Transverse colon (tissue), 4 donors: ENCODE measurements around the gene TMEM151A. TPM values are rescaled to one million over a fixed set of nuclear protein-coding genes. Genes with fewer than 3 reads are reported as not detected.
A peak's percentile ranks its signal among the peaks of the same experiment; 100 is the strongest.

Experiments used
- DNase-seq: peaks from one replicate; pipeline ENCODE4 v3.0.0-alpha.2; 2019
- H3K27ac ChIP-seq, 4 donors: fragments of 200-600 bp; sonication (generic); 2 replicates each; pipeline ENCODE4 v1.5.1; 2016 to 2018; ENCODE audit warnings: inconsistent platforms in 4 of 4
- H3K27me3 ChIP-seq: fragments of 200-600 bp; sonication (generic); 2 replicates; pipeline ENCODE4 v1.5.1; 2017; ENCODE audit warnings: inconsistent platforms
- H3K36me3 ChIP-seq, 4 donors: fragments of 200-600 bp; sonication (generic); 2 replicates each; pipeline ENCODE4 v1.5.1; 2017 to 2019; ENCODE audit warnings: inconsistent platforms in 4 of 4
- H3K4me1 ChIP-seq, 4 donors: fragments of 200-600 bp; sonication (generic); 2 replicates each; pipeline ENCODE4 v1.5.1; 2017 to 2020; ENCODE audit warnings: inconsistent platforms in 4 of 4
- H3K4me3 ChIP-seq, 4 donors: fragments of 200-600 bp; sonication (generic); 1 replicate in 1 of 4; 2 replicates in 3 of 4; pipeline versions ENCODE4 v1.5.1 to v1.6.1; 2017 to 2019; ENCODE audit warnings: inconsistent platforms in 4 of 4
- H3K9me3 ChIP-seq, 2 donors: fragments of 200-600 bp; sonication (generic); 2 replicates each; pipeline ENCODE4 v1.5.1; 2017 to 2019; ENCODE audit warnings: inconsistent platforms in 2 of 2
- CTCF ChIP-seq, 5 experiments: fragments of 200-600 bp in 3 of 5; fragments of 450-650 bp in 2 of 5; sonication (generic) in 3 of 5; IDR thresholded peaks; 1 replicate in 2 of 5; 2 replicates in 3 of 5; pipeline ENCODE4 v1.5.1; 2016 to 2017; ENCODE audit warnings: antibody characterized with exemption in 5 of 5, inconsistent platforms in 3 of 5, mild to moderate bottlenecking in 2 of 5, moderate library complexity in 1 of 5
- EP300 ChIP-seq: sonication (generic); formaldehyde crosslinking; IDR thresholded peaks from one replicate; pipeline ENCODE4 v1.6.1; 2017; ENCODE audit warnings: antibody characterized with exemption, low read depth
- POLR2A ChIP-seq: fragments of 450-650 bp; IDR thresholded peaks from one replicate; pipeline ENCODE4 v1.6.1; 2016; ENCODE audit warnings: antibody characterized with exemption, mild to moderate bottlenecking, moderate library complexity
- POLR2AphosphoS5 ChIP-seq, 3 donors: sonication (generic); formaldehyde crosslinking; IDR thresholded peaks; one replicate each; pipeline ENCODE4 v1.6.1; 2016; ENCODE audit warnings: antibody characterized with exemption in 3 of 3
- WGBS, 2 donors: methylation state at CpG; one replicate each; pipeline ENCODE4 v1.1.5; 2018; ENCODE audit warnings: low coverage in 1 of 2; 5-methylcytosine and 5-hydroxymethylcytosine counted together
- in situ Hi-C, 4 donors: fragments of 200-750 bp; cut with MboI; loops; one replicate each; pipeline versions ENCODE4 v1.15.0 to v1.15.1; 2017; ENCODE audit warnings: low sequenced_read_pairs in 3 of 4, low pct_ligation_motif_present in 1 of 4, low pct_unique_long_range_greater_than_20kb in 1 of 4
- intact Hi-C: fragments of 100-400 bp; cut with DNase I; formaldehyde crosslinking; loops from one replicate; pipeline ENCODE4 v1.15.1; 2023; ENCODE audit warnings: low total_unique reads
- total RNA-seq, 4 donors: library from RNA; depleted of rRNA; stranded (reverse); fragments of >200 nt; gene quantifications; one replicate each; pipeline ENCODE4 v1.1.0, GENCODE V29; 2016

Gene TMEM151A
- total RNA-seq, 4 donors from 2014 or later, result 0.55 to 0.75 TPM; not detected in 2

GRCh38 chr11:66328302-66329144 is 36.8 kb downstream of the TMEM151A start:
- Histone ChIP-seq H3K4me3 (no peak overlapping the region), H3K4me1 (peaks cover 16 to 26% (median 22%) of the 10 kb centered on the region in 4 donors), H3K27ac (peak overlapping the region; percentile 2 to 69 (median 12)), H3K27me3 (no peaks in the 10 kb centered on the region), H3K36me3 (no peaks in the 10 kb centered on the region), H3K9me3 (no peaks in the 10 kb centered on the region)
- peak; percentile 82 for DNase-seq
- WGBS, 2 donors, result 12% methylated on average over 18 of the region's 19 CpGs; no CpG with 5 or more reads in 1 of the 2 donors
- intact Hi-C loops (loop anchor here (2.0 kb wide), 1 partner anchor 18 kb away; no protein-coding TSS in a partner anchor), in situ Hi-C loops (no loop called here)
- peak in 1 of 3 donors; percentile 6 for TF ChIP-seq POLR2AphosphoS5 (IDR thresholded peaks at IDR 0.05)
- no peak for TF ChIP-seq EP300
- TF ChIP-seq CTCF (IDR thresholded peaks at IDR 0.05), result peak; percentile 98 to 99 (median 98)

- WGBS, 2 donors, result 82% methylated on average over 3 of the region's 3 CpGs; no CpG with 5 or more reads in 1 of the 2 donors
- H3K4me1 ChIP-seq, result peaks cover 16 to 26% (median 22%) of the 10 kb centered on the region in 4 donors
- in situ Hi-C loops, result no loop called here
- DNase-seq, result no peak
- no peak overlapping the region for H3K4me3 ChIP-seq
- no peak overlapping the region for H3K27ac ChIP-seq
- H3K36me3 ChIP-seq, result no peaks in the 10 kb centered on the region
- H3K27me3 ChIP-seq, result no peaks in the 10 kb centered on the region
- no peaks in the 10 kb centered on the region for H3K9me3 ChIP-seq
- TF ChIP-seq CTCF (IDR thresholded peaks at IDR 0.05), result no peak
- no peak for TF ChIP-seq POLR2A
- no peak for TF ChIP-seq EP300
- no peak for TF ChIP-seq POLR2AphosphoS5 (IDR thresholded peaks at IDR 0.05)
- intact Hi-C loops, result loop anchor here (2.0 kb wide), 1 partner anchor 18 kb away; no protein-coding TSS in a partner anchor
Observed at GRCh38 chr11:66329165-66329673, 37.5 kb downstream of the TMEM151A start.

GRCh38 chr11:66330931-66331330 is 39.2 kb downstream of the TMEM151A start:
- Histone ChIP-seq H3K36me3 (no peaks in the 10 kb centered on the region), H3K4me3 (no peak overlapping the region), H3K4me1 (peaks cover 18 to 39% (median 32%) of the 10 kb centered on the region in 4 donors), H3K27ac (no peak overlapping the region), H3K9me3 (no peaks in the 10 kb centered on the region), H3K27me3 (no peaks in the 10 kb centered on the region)
- in situ Hi-C loops, result no loop called here
- intact Hi-C loops, result no loop called here
- TF ChIP-seq EP300 (no peak), POLR2A (no peak)
- WGBS, 2 donors, result 67% methylated on average over 8 of the region's 10 CpGs; no CpG with 5 or more reads in 1 of the 2 donors
- DNase-seq, result no peak

GRCh38 chr11:66331542-66332370 is 40.1 kb downstream of the TMEM151A start:
- no peak overlapping the region for H3K4me3 ChIP-seq
- in situ Hi-C loops (no loop called here), intact Hi-C loops (no loop called here)
- no peak for DNase-seq
- H3K36me3 ChIP-seq, result no peaks in the 10 kb centered on the region
- H3K27ac ChIP-seq, result no peak overlapping the region
- no peaks in the 10 kb centered on the region for H3K27me3 ChIP-seq
- H3K9me3 ChIP-seq, result no peaks in the 10 kb centered on the region
- no peak for TF ChIP-seq POLR2A
- no peak for TF ChIP-seq POLR2AphosphoS5 (IDR thresholded peaks at IDR 0.05)
- TF ChIP-seq CTCF (IDR thresholded peaks at IDR 0.05), result no peak
- no peak for TF ChIP-seq EP300
- peaks cover 18 to 39% (median 33%) of the 10 kb centered on the region in 4 donors for H3K4me1 ChIP-seq
- 93% methylated on average over 12 of the region's 12 CpGs; no CpG with 5 or more reads in 1 of the 2 donors for WGBS, 2 donors
